DMS53 treated with DMSO at 0.1 percent for 48 hours (cell line): ENCODE measurements around the gene POMT1.
"Not testable (repeated sequence)": the region's sequence is repeated elsewhere in the genome, so short reads cannot be mapped to it uniquely, and the experiment has no call there.

Experiments used
- DNase-seq: peaks from one replicate; lab custom pipeline; 2025; ENCODE audit not compliant: unreplicated experiment; lab: John Stamatoyannopoulos, UW

POMT1 gene

DNA sequence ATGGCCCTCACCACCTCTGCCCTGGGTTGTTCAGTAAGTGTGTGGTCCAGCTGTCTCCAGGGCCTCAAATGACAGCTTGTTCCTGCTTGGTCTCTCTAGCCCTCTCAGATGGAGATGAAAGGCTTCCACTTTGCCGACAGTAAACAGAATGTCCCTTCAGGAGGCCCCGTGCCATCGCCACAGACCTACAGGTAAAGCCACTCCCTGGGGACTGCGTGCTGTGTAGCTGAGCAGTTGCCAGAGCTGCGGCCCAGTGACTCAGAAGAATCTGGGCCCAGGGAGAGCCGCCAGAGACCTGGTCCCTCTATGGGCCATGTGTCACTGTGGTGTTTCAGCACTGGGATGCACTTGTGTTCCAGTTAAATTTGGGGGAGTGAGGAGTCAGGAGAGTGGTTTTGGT lies 10.6 kb upstream of the POMT1 start:
- DNase-seq, result no peak

- no peak for DNase-seq
These were observed 8.3 kb upstream of the POMT1 start for GRCh38 chr9:131494296-131494870.

GRCh38 chr9:131495785-131496184 lies 6.9 kb upstream of the POMT1 start:
- no peak for DNase-seq

GRCh38 chr9:131496844-131497405 lies 5.8 kb upstream of the POMT1 start:
- no peak for DNase-seq

- no peak for DNase-seq
These were observed 3.4 kb upstream of the POMT1 start for GRCh38 chr9:131499254-131499767.

- no peak for DNase-seq
These were observed 2.3 kb upstream of the POMT1 start for GRCh38 chr9:131500377-131500776.

DNA sequence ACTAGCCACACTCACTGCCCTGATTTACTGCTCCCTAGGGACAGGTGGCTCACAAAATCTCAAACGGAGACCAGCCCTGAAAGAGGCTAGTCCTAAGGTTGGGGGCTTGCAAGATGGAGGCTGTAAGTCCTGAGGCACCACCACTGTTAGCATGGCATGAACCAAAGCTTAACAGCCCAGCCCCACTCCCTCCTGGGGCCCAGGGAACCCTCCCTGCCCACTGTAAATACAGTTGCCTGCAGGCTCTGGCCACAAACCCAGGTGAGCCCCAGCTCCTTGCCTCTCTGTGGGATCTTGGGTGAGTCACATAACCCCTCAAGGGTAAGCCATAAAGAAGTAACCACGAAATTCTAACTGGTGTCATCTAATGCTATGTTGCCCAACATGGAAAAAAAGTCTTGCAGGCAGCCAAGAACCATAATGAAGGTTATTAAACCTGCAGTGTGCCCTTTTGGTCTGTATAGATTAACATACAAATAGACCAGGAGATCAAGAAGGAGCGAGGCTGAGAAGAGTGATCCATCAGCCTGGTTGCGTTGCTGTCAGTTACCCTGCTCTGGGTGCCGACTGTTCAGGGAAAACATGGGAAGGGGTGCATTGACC lies 1.7 kb upstream of the POMT1 start:
- DNase-seq, result no peak

DNA sequence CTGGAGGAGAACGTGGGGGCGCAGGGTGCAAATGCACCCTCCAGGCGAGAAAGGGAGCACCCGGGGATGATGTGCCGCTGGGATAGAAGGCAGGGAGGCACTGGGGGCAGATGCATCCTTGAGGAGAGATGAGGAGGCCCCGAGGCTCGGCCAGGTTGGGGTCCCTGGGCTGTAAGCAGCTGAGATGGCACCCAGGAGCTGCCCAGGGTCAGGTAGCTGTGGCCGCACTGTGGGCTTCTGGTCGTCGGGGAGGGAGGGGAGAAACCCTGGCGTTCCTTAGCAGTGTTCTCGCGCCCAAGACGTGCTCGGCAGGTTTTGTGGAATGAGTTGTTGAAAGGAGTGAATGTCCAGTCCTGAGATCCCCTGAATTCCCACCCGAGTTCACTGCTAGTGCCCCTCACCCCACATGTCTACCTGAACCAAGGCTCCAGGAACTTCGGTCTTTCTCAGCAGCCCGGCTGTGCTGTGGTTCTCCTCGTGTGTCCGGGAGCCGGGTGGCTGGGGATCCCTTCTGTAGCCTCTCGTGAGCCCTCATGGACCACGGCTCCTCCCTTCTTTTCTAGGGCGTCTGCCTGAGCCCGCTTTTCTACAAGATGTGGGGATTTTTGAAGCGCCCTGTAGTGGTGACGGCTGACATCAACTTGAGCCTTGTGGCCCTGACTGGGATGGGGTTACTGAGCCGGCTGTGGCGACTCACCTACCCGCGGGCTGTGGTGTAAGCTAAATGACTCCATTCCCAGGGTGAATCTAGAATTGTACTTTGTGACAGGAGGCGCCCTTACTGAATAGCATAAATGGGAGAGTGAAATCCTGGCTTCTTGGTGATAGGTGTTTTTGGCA lies 1.1 kb downstream of the POMT1 start:
- DNase-seq, result no peak

DNA sequence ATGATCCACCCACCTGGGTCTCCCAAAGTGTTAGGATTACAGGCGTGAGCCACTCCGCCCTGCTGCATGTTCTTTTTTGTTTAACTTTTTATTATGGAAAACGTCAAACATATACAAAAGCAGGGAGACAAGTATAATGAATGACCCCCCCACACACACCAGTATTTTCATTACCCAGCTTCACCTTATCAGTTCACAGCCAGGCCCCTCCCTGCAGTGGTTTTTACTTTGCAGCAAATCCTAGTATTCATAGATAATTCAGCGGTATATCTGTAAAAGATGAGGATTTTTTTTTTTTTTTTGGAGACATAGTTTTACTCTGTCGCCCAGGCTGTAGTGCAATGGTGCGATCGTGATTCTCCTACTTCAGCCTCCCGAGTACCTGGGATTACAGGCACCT lies 2.3 kb downstream of the POMT1 start:
- no peak for DNase-seq

- DNase-seq, result no peak
These were observed 8.7 kb downstream of the POMT1 start for GRCh38 chr9:131511416-131511815.

DNA sequence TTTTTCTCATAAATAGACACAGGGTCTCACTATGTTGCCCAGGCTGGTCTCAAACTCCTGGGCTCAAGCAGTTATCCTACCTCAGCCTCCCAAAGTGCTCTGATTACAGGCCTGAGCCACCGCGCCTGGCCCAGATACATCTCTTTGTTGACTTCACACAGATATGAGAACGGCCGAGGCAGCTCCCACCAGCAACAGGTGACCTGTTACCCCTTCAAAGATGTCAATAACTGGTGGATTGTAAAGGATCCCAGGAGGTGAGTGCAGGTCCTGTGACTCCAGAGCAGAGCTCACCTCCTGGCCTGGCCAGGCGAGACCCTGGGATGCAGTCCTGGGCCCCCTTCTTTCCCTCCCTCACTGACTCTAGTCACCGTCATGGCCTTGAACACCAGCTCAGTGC lies 9.2 kb downstream of the POMT1 start:
- DNase-seq, result no peak

DNA sequence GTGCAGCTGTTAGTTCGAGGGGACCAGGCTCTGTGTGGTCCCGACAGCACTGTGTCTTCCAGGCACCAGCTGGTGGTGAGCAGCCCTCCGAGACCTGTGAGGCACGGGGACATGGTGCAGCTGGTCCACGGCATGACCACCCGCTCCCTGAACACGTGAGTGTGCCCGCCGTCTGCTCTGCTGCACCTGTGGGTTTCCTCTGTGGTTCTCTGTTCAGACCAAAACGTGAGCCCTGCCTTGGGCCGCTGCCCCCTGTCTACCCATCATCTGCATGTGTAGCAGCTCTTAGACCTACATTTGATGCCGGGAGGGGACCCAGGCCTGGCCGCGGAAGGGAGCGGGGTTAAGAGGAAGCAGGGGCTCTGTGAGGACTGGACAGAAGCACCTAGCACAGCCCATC lies 10.5 kb downstream of the POMT1 start:
- no peak for DNase-seq

DNA sequence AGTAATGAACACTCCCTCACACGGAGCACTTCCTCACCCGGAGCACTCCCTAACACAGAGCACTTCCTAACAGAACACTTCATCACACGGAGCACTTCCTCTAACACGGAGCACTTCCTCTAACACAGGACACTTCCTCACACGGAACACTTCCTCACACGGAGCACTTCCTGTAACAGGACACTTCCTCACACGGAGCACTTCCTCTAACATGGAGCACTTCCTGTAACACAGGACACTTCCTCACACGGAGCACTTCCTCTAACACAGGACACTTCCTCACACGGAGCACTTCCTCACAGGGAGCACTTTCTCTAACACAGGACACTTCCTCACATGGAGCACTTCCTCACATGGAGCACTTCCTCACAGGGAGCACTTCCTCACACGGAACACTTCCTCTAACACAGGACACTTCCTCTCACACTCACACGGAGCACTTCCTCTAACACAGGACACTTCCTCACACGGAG lies 12.9 kb downstream of the POMT1 start:
- DNase-seq, result not testable (repeated sequence)

GRCh38 chr9:131516100-131516499 lies 13.4 kb downstream of the POMT1 start:
- DNase-seq, result no peak

DNA sequence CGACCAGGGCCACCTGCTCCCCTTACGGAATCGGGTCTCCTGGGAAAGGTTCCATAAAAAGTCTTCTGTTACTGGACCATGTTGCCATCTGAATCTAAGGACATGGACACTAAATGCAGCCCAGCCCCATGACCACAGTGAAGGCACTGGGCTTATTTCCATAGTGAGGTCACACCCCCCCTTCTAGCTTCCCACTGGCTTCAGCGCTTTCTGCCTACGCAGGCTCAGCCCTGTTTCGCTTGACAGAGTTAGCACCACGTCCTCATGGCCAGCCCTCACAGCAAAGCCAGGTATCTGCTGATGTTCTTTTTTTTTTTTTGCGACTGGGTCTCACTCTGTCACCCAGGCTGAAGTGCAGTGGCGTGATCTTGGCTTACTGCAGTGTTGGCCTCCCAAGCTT lies 14.2 kb downstream of the POMT1 start:
- no peak for DNase-seq

DNA sequence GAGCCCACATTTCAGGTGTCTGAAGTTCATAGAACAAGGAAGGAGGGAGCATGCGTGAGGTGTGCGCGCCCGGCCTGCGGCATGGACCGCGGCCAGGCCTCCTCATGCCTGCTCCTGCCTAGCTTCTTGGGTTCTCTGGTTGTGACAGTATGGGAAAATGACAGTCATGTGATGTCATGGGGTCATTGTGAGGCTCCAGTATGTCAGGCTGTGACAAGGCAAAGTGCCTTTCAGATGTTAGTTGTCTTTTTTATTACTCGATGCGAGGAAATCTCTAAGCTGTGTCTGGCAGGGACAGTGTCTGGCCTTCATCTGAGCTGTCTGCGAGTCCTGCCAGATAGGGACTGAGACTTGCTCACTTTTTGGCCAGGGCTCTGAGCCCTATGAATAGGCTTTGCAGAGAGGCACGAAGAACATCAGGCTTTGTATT lies 15.1 kb downstream of the POMT1 start:
- no peak for DNase-seq

GRCh38 chr9:131518553-131518952 lies 15.8 kb downstream of the POMT1 start:
- no peak for DNase-seq

GRCh38 chr9:131520503-131520902 lies 17.8 kb downstream of the POMT1 start:
- no peak for DNase-seq

DNA sequence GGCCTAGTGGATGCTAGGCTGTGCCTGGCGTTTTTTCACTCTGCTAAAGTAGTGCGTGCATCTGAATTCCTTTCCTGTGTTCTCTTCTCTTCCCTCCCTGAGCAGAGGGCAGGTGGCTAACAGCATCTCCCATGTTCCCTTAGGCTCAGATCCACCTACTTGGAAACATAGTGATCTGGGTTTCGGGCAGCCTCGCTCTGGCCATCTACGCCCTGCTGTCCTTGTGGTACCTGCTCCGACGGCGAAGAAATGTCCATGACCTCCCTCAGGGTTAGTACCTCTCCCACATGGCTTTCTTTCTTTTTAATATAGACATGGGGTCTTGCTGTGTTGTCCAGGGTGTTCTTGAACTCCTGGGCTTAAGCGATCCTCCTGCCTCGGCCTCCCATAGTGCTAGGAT lies 18.5 kb downstream of the POMT1 start:
- no peak for DNase-seq

DNA sequence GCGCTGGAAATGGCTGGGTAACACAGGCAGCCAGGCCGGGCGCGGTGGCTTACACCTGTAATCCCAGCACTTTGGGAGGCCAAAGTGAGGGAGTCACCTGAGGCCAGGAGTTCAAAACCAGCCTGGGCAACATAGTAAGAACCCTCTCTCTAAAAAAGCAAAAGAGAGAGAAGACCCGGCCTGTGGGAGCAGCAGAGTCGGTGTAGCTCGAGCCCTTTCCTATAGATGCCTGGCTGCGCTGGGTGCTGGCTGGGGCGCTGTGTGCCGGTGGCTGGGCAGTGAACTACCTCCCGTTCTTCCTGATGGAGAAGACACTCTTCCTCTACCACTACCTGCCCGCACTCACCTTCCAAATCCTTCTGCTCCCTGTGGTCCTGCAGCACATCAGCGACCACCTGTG lies 19.1 kb downstream of the POMT1 start:
- DNase-seq, result no peak

DNA sequence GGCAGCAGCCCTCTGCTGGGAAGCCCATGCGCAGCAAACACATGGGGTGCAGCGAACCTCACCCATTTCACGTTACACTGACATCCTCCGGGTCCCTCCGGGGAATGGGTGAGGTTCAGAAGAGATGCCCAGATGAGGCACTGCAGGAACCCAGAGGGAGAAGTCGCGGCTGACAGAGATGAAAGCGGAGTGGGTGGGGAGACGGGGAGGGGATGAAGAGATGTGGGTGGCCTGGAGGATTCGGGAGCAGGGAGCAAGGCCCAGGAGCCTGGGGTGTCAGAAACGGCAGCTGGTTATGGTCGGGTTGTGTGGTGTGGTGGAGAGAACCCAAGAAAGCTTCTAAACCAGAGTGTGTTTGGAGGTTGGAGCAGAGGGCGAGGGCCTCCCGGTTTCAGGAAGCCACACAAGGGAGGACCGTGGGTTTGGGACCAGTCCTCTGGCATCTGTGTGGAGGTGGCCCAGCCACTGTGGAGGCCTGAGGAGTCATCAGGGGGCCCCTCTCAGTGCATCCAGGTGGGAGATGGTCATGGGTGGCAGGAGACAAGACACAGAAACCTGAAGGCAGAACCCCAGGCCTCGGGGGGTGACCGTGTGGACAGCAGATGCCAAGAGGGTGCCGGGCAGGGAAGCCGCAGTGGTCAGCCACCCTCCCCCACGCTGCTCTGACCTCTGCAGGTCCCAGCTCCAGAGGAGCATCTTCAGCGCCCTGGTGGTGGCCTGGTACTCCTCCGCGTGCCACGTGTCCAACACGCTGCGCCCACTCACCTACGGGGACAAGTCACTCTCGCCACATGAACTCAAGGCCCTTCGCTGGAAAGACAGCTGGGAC lies 19.8 kb downstream of the POMT1 start:
- no peak for DNase-seq
